H1 (cell line): ENCODE results near the gene FXYD3.
A peak's percentile ranks its signal among the peaks of the same experiment; 100 is the strongest.

Source experiments
- CREB1 ChIP-seq: IDR thresholded peaks from 2 replicates; pipeline ENCODE4 v1.6.1; 2012; ENCODE audit warnings: inconsistent platforms
- CTCF ChIP-seq, 3 experiments: IDR thresholded peaks; 1 replicate in 2 of 3; 2 replicates in 1 of 3; pipeline versions ENCODE4 v1.5.1 to v1.6.1; 2011; ENCODE audit warnings: low read length in 3 of 3, mild to moderate bottlenecking in 3 of 3, inconsistent platforms in 2 of 3, low read depth in 1 of 3, moderate library complexity in 1 of 3; ENCODE audit not compliant: insufficient read depth in 1 of 3; ENCODE audit errors: control extremely low read depth in 1 of 3
- RFX5 ChIP-seq: IDR thresholded peaks from 2 replicates; pipeline ENCODE4 v1.6.1; 2011; ENCODE audit warnings: low read depth, low read length, improper control_type of control experiment, borderline replicate concordance

DNA sequence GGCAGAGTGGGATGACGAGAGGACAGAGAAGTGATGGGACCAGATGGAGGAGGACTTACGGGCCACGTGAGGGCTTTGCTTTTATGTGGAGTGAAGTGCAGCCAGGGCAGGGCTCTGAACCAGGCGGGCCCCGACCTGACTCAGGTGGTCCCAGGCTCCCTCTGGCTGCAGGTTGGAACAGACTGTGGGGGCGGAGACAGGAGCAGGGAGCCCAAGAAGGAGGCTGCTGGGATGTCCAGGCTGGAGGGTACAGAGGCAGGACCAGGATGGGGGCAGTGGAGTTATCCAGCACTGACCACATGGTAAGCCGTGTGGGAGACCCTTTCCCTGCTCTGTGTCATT is 41.0 kb downstream of the FXYD3 start:
- TF ChIP-seq RFX5 = no peak
- peak in 1 of 3 experiments; percentile 1; a peak in 1 of 4 replicates for TF ChIP-seq CTCF (IDR thresholded peaks at IDR 0.05; ENCODE audit: control extremely low read depth in 1 of 3, insufficient read depth in 1 of 3, low read depth in 1 of 3, low read length in 3 of 3)
- TF ChIP-seq CREB1 = no peak
